GM18526 (cell line): ENCODE measurements around the gene SERP2.

Experiments used
- POLR2A ChIP-seq: IDR thresholded peaks from 3 replicates; pipeline ENCODE4 v1.6.1; 2011; ENCODE audit not compliant: insufficient read length; ENCODE audit errors: extremely low read depth

The SERP2 gene

DNA sequence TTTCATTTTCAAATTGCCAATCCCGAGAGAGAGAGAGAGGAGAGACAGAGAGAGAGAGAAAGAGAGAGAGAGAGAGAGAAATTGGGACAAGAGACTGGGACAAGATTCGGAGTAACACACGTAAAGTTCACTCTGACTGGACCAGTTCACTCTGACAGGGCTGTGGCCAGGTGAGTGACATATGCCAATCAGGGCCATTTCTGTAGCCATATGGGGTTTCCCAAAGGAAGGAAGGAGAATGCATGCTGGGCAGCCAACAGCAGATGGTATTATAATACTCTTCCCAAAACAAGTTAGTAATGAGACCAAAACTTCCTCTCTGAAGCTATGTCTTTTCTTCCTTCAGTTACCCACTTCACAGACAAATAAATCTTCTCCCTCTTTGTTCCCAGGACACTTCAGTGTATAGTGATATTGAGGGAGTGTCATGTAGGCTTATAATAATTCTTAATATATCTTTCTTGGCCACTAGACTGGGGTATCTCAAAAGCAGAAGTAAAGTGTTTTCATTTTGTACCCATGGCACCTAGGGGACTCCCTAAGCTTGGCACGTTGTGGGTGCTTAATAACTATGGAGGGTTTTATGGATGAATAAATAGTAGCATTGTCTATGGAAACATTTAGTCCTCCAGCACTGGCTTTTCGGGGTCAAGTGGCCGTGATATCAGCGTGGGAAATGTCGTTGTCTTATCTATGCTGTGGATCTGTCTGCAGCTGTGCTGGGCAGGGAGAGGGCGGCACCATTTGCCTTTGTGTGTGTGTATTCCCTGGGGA lies 51.6 kb downstream of the SERP2 start:
- no peak for TF ChIP-seq POLR2A

DNA sequence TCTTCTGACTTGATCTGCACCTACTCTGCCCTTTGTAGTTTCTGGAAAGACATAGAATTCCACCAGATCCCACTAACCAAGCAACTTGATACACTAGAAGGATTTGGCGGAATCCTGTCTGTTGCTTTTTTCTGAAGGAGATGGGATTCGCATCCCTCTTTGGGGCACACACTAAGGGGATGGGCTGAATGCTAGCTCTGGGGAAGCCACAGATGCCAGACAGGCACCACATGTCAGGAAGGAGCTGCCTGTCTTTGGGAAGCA lies 52.1 kb downstream of the SERP2 start:
- TF ChIP-seq POLR2A = no peak

DNA sequence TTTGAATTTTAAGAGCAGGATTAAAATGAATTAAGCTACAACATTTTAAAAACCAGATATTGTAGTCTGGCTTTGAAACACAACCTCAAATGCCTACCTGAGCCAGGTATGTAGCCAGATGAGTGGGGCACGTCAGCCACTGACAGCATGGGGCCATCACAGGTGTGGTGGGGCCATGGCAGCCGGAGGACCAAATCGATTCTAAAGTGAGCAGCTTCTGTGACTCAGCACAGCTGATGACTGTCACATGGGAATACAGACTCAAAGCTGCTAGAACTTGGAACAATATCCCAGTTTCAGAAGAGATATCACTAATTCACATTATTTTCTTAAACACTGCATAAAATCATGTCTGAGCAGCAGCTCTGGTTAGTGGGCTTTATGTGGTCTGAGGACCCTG lies 52.8 kb downstream of the SERP2 start:
- no peak for TF ChIP-seq POLR2A

DNA sequence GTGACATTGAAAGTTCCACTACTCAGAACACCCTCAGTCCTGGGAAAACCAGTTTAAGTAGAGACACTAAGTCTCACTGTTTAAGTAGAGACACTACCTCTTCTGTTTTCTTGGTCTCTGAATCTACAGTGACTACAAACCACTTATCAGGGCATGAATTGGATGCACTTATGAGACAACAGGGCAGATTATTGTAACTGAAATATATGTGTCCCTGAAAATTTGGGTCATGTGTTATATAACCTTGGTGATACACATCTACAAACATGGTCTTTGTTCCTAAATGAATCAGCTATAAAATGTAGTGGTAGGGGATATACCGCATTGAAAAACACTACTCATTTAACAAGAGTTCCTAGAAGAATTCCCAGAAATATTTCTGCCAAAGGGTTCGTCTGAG lies 55.7 kb downstream of the SERP2 start:
- no peak for TF ChIP-seq POLR2A

DNA sequence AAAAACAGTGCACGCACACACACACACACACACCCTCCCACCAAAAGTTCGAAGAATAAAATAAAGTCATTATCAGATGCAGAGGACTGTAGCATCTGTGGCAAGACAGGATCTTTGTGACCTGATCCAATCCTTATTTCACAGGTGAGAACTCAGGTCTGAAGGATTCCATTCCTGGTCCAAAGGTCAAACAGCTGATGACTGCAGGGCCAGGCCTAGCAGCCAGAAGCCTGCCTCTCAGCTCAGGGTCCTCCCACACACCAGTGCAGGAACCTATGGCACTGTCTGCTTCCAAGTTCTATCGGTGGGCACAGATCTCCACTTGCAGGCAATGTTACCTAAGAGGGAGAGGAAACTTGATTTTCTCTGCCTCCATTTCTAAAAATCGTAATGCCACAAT lies 57.5 kb downstream of the SERP2 start:
- no peak for TF ChIP-seq POLR2A

DNA sequence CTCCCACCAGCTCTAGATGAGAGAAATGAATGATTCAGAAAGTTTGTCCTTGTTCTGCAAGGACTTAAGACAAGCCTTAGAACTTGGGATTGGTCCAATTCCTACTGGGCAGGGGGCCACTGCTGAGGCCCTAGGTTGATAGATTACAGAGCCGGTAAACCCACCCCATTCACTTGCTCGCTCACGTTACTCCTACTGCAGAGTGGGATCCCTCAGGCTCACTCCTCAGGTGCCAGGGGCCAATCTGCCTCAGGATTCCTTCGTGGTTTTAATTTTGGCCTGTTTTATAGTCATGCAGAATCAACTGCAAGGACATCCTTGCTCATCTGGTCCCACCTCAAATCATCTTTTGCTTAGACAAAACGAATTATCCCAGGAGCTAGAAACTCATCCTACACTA lies 59.0 kb downstream of the SERP2 start:
- TF ChIP-seq POLR2A = no peak

DNA sequence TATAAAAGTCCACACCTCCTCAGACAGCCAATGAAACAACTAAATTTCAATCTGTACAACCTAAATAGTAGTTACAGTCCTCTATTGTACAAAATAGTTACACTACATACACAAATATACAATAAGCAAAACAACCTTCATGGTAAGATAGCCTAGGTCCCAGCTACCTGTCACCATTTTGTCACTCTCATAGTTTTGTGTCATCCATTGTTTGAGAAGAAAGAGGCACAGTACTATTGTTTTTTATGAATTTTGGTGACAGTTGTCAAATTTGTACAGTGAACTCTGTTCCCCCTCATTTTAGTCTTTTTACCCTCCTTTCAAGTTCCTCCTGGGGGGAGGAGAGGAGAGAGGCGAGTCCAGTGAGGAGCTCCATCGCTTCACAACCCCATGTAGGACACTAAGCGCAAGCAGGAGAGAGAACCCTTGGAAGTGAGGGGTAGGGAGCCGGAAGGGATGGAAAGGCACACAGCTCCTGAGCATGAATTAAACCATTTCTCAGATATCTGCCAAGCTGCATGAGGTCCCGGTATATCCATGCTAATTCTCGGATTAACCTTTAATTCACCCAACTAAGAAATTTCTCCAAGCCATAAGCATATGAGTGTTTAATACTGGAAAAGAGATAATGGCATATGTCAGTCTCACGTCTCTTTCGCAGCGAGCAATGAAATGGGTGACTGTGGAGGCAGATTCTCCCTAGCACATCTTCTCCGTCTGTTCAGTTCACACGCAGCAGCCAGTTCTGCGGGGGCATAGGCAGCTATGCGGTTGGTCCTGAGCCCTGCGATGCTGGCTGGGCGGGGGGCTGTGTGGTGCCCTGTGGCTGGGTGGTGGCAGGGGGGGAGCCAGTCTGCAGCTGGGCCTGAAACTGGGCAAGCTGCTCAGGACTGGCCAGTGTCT lies 60.5 kb downstream of the SERP2 start:
- no peak for TF ChIP-seq POLR2A

DNA sequence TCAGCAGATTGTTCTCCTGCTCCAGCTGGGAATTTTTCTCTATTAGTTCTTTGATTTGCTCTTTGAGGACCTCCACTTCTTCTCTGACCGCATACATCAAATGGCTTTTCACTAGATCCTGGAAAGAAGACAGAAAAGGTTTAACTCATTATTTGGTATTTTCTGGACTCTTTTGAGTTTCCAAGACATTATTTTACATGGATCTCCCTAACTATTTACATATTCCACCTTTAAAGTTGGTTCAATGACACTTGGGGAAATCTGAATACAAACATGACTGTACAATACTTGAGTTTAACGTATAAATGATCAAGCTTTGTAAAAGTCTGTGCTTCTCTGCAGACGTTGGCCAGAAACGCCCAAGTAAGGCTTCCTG lies 61.1 kb downstream of the SERP2 start:
- TF ChIP-seq POLR2A = no peak

DNA sequence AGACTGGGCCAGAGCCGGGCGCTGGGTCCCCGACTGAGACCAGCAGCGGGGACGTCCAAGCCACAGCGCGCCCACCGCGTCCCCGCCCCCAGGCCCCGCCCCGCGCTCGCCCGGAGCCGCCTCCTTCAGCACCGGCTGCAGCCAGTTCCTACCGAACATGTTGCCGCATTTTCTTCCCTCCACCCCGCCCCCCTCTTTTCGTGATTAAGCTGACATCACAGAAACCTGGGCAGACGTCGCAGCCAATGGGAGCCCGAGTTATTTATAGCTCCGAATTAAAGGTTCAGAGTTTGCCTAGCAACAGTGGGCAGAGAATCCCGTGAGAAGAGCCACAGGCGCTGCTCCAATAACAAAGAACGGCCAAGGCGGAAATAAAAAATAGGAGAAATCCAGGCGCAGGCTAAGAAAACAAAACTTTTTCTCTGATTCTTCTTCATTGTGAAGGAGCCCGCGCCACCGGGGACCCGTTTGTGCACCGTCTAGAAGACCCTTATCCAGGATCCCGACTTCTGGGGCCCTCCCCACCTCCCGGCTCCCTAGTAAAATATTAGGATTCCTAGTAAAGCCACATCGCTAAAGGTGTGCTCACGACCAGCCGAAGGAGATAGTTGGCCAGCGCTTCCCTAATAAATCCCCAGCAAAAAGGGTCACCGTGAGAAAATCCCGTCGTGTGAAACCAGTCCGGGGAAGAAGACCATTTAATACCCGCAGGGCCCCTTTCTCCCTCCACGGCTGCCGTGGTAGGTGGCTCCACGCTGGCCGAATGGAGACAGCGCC lies 61.7 kb downstream of the SERP2 start:
- no peak for TF ChIP-seq POLR2A

DNA sequence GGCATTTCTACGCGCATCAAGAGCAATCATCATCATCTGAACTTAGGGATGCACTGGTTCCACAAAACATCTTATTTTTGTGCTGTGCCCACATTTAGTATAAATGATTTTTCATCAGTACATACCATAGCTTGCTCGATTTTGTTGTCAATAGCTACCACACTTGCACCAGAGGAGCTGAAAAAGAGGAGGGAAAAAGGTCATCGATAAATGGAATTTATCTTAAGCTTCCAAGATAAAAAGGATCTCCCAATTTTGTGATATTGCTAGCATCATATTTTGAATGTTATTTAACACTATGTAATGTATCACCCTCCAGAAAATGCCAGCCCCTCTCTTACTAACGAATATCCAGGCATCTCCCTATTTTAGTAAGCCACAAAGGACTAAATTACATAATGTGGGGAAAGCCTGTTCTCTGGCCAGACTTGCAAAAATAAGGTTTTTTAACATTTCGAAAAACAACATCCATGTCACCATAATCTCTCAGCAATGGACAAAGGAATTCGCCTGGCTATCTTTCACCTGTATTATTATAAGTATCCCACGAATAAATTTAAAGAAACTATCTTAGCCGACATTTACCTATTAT lies 62.4 kb downstream of the SERP2 start:
- TF ChIP-seq POLR2A = no peak

DNA sequence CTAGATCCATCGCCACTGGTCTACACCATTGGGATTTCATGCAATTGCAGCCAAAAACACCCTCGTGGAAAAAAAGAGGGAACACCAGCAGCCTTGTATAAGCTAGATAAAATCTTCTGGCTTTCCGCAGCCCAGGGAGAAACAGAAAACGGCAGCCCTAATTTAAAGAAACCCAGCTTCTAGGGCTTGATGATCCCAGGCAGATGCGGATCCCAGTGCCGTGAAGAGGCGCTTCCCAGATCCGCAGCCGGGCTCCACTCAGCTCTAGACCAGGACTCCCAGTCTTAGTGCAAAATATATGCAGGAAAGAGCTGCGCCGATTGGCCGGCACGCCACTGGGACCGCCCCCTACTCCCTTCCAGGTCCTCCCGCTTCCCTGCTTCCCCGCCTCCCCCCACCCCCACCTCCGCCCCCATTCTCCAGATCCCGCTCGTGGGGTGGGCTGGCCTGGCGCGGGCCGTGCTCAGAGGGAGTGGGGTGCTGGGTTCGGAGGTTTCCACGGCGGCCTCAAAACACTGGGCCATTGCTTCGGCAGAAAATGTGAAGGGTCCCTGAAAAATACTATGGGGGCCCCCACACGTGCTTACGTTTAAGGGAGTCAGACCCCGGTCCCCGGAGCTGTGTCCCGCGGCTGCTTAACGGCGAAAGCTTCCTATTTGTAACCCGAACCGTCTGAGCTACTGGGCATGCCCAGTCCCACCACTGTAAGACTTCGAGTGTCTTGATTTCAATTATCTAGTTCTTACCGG lies 63.1 kb downstream of the SERP2 start:
- no peak for TF ChIP-seq POLR2A

DNA sequence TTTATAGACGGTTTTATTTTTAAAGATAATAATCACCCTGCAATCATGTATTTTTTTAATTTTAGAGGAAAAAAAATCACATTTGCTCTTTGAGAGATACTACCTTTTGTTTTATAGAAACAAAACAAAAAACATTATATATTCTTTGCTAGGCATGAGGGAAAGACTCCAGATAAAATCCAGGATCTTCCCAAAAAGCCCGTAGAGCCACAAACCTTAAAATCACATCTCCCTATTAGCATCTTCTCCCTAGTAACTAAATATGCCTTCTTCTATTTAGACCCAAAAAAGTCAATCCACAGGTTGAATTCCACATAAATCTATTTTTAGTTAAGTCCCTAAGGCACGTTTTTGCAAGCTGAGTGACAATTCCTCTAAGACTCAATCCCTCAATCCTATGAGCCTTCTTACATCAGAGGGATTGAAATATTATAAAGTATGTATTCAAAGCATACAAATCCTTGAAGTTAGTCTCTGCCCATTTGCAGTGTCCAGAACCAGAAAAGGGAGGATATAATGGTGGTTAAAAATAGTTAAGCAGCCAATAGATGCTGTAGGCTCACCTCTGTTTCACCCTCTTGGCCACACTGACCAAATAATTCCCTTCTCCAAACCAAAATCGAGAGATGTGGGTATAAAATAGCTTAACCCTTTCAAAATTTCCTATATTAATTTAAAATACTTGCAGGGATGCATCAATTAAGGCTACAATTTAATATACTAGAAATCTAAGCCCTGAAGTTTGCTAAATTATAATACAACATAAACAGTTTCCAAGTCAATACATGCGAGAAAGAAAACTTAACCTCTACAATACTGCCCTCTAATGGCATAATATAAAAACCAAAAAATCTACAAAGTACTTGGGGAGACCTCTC lies 64.0 kb downstream of the SERP2 start:
- TF ChIP-seq POLR2A = no peak

DNA sequence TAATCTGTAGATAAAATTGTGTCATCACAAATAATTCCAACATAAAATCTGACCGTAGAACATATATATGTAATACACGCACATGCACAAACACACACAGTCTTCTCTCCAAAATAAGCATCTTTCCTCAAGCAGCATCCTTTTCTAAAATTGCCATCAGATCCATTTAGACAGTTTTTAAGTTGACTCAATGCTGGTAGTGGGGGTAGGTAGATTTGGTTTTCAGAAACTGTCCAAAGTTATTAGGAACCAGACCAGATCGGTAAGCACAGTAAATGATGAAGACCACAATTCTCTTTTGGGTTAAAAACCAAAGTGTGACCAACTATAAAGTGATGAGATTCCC lies 64.6 kb downstream of the SERP2 start:
- TF ChIP-seq POLR2A = no peak

DNA sequence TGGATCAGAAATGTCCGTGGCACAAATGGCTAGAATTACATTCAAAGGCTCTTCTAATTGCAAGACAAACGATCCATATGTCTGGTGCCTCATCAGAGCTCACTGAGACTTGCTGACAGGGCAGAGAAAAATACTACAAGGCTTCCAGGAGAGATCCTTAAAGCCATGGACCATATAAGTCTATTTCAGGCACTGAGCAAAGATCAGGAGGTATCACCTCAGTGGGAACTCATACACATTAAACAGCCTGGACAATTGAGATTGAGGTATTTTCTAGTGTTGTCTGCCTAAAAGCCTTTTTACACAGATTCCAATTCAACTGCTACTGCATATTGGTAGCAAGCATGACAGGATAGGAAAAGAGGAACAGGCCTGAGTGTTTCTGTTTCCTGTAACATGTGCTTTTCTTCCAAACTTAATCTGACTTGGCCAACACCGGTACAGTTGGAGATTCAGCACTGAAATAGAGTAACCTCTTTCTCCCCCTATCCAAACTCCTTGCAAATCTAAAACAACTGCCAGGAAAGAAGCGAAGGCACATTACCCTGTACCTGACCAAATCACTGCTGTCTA lies 65.9 kb downstream of the SERP2 start:
- TF ChIP-seq POLR2A = no peak
